Loucy (cell line): Measurements from ENCODE around the gene DNAH8.

Experiments used
- CTCF ChIP-seq: fragments of 200-600 bp; sonication (generic); conservative IDR thresholded peaks from 2 replicates; pipeline ENCODE4 v1.5.1; 2014; ENCODE audit warnings: mild to moderate bottlenecking, antibody characterized with exemption, low read length
- EZH2phosphoT487 ChIP-seq: fragments of 200-600 bp; IDR thresholded peaks from 2 replicates; pipeline ENCODE4 v1.6.1; 2018; ENCODE audit warnings: antibody characterized with exemption, mild to moderate bottlenecking, moderate library complexity, borderline replicate concordance

DNA sequence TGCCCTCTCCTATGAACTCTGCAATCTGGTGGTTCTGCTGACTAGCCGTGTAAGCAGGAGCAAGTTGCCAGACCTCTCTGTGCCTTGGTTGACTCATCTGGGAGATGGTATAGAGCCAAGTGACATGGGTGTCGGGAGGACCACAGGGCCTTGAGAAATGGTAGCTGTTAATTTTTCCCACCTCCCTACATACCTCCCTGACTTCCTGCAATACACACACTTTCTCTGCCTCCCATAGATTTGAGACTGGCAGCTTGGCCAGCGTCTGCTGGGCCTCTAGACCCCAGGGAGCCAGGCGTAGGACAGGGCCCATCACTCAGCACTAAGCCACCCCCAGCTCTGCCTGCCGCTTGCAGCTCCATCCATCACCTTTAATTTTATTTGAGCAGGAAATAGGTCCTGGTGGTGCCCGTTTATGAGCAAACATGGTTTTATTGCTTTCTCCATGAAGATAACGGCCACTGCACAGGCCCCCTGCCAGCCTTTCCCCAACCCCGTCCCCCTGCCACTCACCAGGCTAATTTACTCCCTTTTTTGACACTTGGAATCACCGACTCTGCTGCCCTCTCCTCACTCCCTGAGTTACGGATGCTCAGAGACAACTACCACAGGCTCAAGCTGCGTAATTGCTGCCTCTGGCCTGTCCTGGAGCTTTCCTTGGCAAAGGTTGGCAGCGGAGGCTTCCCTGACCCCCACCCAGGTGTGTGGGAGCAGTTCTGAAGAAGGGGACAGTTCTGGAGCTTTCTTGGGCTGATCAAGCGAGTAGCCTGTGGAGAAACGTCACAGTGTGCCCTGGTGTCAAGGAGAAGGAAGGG is 344.6 kb downstream of the DNAH8 start:
- TF ChIP-seq CTCF (no peak), EZH2phosphoT487 (no peak)
